Testis (tissue), 2 donors: ENCODE data around the gene HNRNPH1.
"Not testable (repeated sequence)": the region's sequence is repeated elsewhere in the genome, so short reads cannot be mapped to it uniquely, and the experiment has no call there.

Experiments used
- POLR2A ChIP-seq: fragments of 450-650 bp; IDR thresholded peaks from one replicate; pipeline ENCODE4 v1.6.1; 2017; ENCODE audit warnings: antibody characterized with exemption, mild to moderate bottlenecking, moderate library complexity
- TF ChIP-seq, protein P1 (sequence below), 3 experiments: fragments of 450-650 bp in 2 of 3; fragments of 200-600 bp in 1 of 3; sonication (generic) in 1 of 3; IDR thresholded peaks; one replicate each; pipeline ENCODE4 v1.5.1; 2016 to 2019; ENCODE audit warnings: antibody characterized with exemption in 3 of 3, mild to moderate bottlenecking in 2 of 3, moderate library complexity in 1 of 3

- not testable (repeated sequence) for TF ChIP-seq POLR2A
- TF ChIP-seq, protein P1, sequence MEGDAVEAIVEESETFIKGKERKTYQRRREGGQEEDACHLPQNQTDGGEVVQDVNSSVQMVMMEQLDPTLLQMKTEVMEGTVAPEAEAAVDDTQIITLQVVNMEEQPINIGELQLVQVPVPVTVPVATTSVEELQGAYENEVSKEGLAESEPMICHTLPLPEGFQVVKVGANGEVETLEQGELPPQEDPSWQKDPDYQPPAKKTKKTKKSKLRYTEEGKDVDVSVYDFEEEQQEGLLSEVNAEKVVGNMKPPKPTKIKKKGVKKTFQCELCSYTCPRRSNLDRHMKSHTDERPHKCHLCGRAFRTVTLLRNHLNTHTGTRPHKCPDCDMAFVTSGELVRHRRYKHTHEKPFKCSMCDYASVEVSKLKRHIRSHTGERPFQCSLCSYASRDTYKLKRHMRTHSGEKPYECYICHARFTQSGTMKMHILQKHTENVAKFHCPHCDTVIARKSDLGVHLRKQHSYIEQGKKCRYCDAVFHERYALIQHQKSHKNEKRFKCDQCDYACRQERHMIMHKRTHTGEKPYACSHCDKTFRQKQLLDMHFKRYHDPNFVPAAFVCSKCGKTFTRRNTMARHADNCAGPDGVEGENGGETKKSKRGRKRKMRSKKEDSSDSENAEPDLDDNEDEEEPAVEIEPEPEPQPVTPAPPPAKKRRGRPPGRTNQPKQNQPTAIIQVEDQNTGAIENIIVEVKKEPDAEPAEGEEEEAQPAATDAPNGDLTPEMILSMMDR (IDR thresholded peaks at IDR 0.05) = not testable (repeated sequence)
These were observed 34.1 kb upstream of the HNRNPH1 start for GRCh38 chr5:179657302-179658178.
